SK-N-SH (cell line): ENCODE measurements around the gene SURF4. TPM values are rescaled to one million over a fixed set of nuclear protein-coding genes. Genes with fewer than 3 reads are reported as not detected.

Experiments used
- CTCF ChIA-PET: fragments of 300-600, 350-600 bp; formaldehyde crosslinking; extraction: SDS; loops from one replicate; lab custom pipeline; 2021; lab: Yijun Ruan, JAX
- POLR2A ChIA-PET: fragments of 350-600 bp; sonication (Branson Sonifier 250); formaldehyde crosslinking; extraction: SDS; loops from one replicate; lab custom pipeline; 2020; ENCODE audit warnings: antibody characterized with exemption, inconsistent platforms; lab: Yijun Ruan, JAX
- DNase-seq: peaks from one replicate; pipeline ENCODE4 v3.0.0; 2012
- H2AFZ ChIP-seq: fragments of 200-600 bp; sonication (generic); 2 replicates; pipeline ENCODE4 v1.8.1; 2016; ENCODE audit warnings: antibody characterized with exemption, mild to moderate bottlenecking, low read depth
- H3F3A ChIP-seq: fragments of 200-600 bp; sonication (generic); replicated peaks from 2 replicates; pipeline ENCODE3; 2016; ENCODE audit warnings: antibody characterized with exemption, mild to moderate bottlenecking; ENCODE audit not compliant: insufficient read depth
- H3K27ac ChIP-seq, 2 experiments: fragments of 200-500 bp in 1 of 2; fragments of 200-600 bp in 1 of 2; sonication (Bioruptor generic) in 1 of 2; sonication (generic), shearing (Covaris generic) in 1 of 2; 2 replicates each; pipeline versions ENCODE4 v1.5.1 to v1.6.1; 2014 to 2016; ENCODE audit warnings: low read depth in 2 of 2, inconsistent platforms in 1 of 2, low read length in 1 of 2, mild to moderate bottlenecking in 1 of 2, mixed read lengths in 1 of 2
- H3K27me3 ChIP-seq: fragments of 200-600 bp; sonication (generic), shearing (Covaris generic); 2 replicates; pipeline ENCODE4 v1.6.1; 2016; ENCODE audit warnings: mixed run types; ENCODE audit not compliant: insufficient read depth
- H3K36me3 ChIP-seq, 2 experiments: fragments of 200-500 bp in 1 of 2; fragments of 200-600 bp in 1 of 2; sonication (Bioruptor generic) in 1 of 2; sonication (generic) in 1 of 2; replicated peaks in 1 of 2; 2 replicates each; pipeline versions ENCODE3 to v1.5.1; 2014 to 2016; ENCODE audit warnings: low read length in 1 of 2, mild to moderate bottlenecking in 1 of 2; ENCODE audit not compliant: insufficient read depth in 2 of 2, control insufficient read depth in 1 of 2
- H3K4me1 ChIP-seq, 2 experiments: fragments of 200-500 bp in 1 of 2; fragments of 200-600 bp in 1 of 2; sonication (Bioruptor generic) in 1 of 2; sonication (generic), shearing (Covaris generic) in 1 of 2; 2 replicates each; pipeline versions ENCODE4 v1.5.1 to v1.6.1; 2014 to 2016; ENCODE audit warnings: low read depth in 1 of 2, low read length in 1 of 2, mixed run types in 1 of 2; ENCODE audit not compliant: insufficient read depth in 2 of 2, control insufficient read depth in 1 of 2
- H3K4me2 ChIP-seq: fragments of 200-600 bp; sonication (generic), shearing (Covaris generic); 2 replicates; pipeline ENCODE4 v1.6.1; 2017; ENCODE audit warnings: mixed run types
- H3K4me3 ChIP-seq, 2 experiments: fragments of 200-500 bp in 1 of 2; fragments of 200-600 bp in 1 of 2; sonication (Bioruptor generic) in 1 of 2; sonication (generic), shearing (Covaris generic) in 1 of 2; 2 replicates each; pipeline versions ENCODE4 v1.5.1 to v1.8.1; 2014 to 2016; ENCODE audit warnings: low read depth in 2 of 2, inconsistent platforms in 1 of 2, low read length in 1 of 2, mild to moderate bottlenecking in 1 of 2, mixed read lengths in 1 of 2, moderate library complexity in 1 of 2
- H3K79me2 ChIP-seq: fragments of 200-600 bp; sonication (generic); 2 replicates; pipeline ENCODE4 v1.8.1; 2017; ENCODE audit warnings: mild to moderate bottlenecking; ENCODE audit not compliant: insufficient read depth
- H3K9ac ChIP-seq: fragments of 200-600 bp; sonication (generic); 2 replicates; pipeline ENCODE4 v1.6.1; 2017; ENCODE audit warnings: mixed run types
- H3K9me2 ChIP-seq: fragments of 200-600 bp; sonication (generic); 2 replicates; pipeline ENCODE4 v1.6.1; 2017; ENCODE audit warnings: mixed run types
- H3K9me3 ChIP-seq: fragments of 200-600 bp; sonication (generic); 2 replicates; pipeline ENCODE4 v1.6.1; 2017; ENCODE audit warnings: mixed run types, mild to moderate bottlenecking, moderate library complexity
- H4K20me1 ChIP-seq: fragments of 200-600 bp; sonication (generic); 2 replicates; pipeline ENCODE4 v1.6.1; 2017; ENCODE audit warnings: mild to moderate bottlenecking, mixed run types; ENCODE audit not compliant: insufficient read depth
- CTCF ChIP-seq: fragments of 200-600 bp; sonication (generic); IDR thresholded peaks from 2 replicates; pipeline ENCODE4 v1.6.1; 2017; ENCODE audit warnings: antibody characterized with exemption, mild to moderate bottlenecking, moderate library complexity
- ELF1 ChIP-seq: IDR thresholded peaks from 2 replicates; pipeline ENCODE4 v1.4.0; 2012
- EZH2phosphoT487 ChIP-seq: fragments of 200-600 bp; sonication (generic); IDR thresholded peaks from 2 replicates; pipeline ENCODE4 v1.6.1; 2017; ENCODE audit warnings: low read depth, mixed run types, mild to moderate bottlenecking, antibody characterized with exemption, moderate library complexity, borderline replicate concordance
- FOSL2 ChIP-seq: IDR thresholded peaks from 2 replicates; pipeline ENCODE4 v1.4.0; 2012; ENCODE audit warnings: low read depth, mild to moderate bottlenecking, moderate library complexity, borderline replicate concordance
- FOXJ3 ChIP-seq: sonication (generic); formaldehyde crosslinking; IDR thresholded peaks from 2 replicates; pipeline ENCODE4 v1.5.1; 2020; ENCODE audit warnings: mild to moderate bottlenecking, missing genetic modification reagents
- GABPA ChIP-seq: IDR thresholded peaks from 2 replicates; pipeline ENCODE4 v1.4.0; 2012; ENCODE audit warnings: low read depth, mild to moderate bottlenecking
- IRF3 ChIP-seq: fragments of 150-350 bp; IDR thresholded peaks from 2 replicates; pipeline ENCODE4 v1.6.1; 2016; ENCODE audit warnings: mild to moderate bottlenecking, low read depth, low read length
- MAX ChIP-seq: IDR thresholded peaks from 2 replicates; pipeline ENCODE4 v1.4.0; 2012; ENCODE audit warnings: low read depth
- MEF2A ChIP-seq: IDR thresholded peaks from 2 replicates; pipeline ENCODE4 v1.4.0; 2012; ENCODE audit warnings: low read depth, borderline replicate concordance
- MXI1 ChIP-seq: IDR thresholded peaks from 2 replicates; pipeline ENCODE4 v1.6.1; 2012; ENCODE audit warnings: mild to moderate bottlenecking, low read depth, low read length, improper control_type of control experiment
- POLR2AphosphoS5 ChIP-seq: IDR thresholded peaks from 2 replicates; pipeline ENCODE4 v1.6.1; 2012; ENCODE audit warnings: low read depth, low read length
- TAF1 ChIP-seq: IDR thresholded peaks from 2 replicates; pipeline ENCODE4 v1.6.1; 2012; ENCODE audit warnings: low read depth, mild to moderate bottlenecking, low read length, moderate library complexity, borderline replicate concordance
- TCF12 ChIP-seq: IDR thresholded peaks from 2 replicates; pipeline ENCODE4 v1.4.0; 2012
- TEAD4 ChIP-seq: IDR thresholded peaks from 2 replicates; pipeline ENCODE4 v1.4.0; 2012; ENCODE audit warnings: mild to moderate bottlenecking, borderline replicate concordance; ENCODE audit not compliant: insufficient read depth
- WGBS: methylation state at CpG from one replicate; pipeline ENCODE4 v1.1.6; 2017; ENCODE audit warnings: low lambda C conversion rate; 5-methylcytosine and 5-hydroxymethylcytosine counted together
- polyA plus RNA-seq, 3 experiments: library from polyadenylated mRNA; depleted of rRNA; stranded (reverse); fragments of >200 nt; gene quantifications; 2 replicates each; pipeline ENCODE4 v1.2.3, GENCODE V29; 2012

Gene SURF4
- polyA plus RNA-seq, 1 of the 3 experiments (the other 2 are of a cell fraction), result 165 TPM

- POLR2A ChIA-PET, result interaction anchor here (1.1 kb wide), 1 partner anchor 76 kb away, joined by 3 read pairs; the partner anchor contains the start of gene SLC2A6
- H3K27ac ChIP-seq, result no peak overlapping the region
- WGBS, result 92% methylated on average over 6 of the region's 7 CpGs
These were observed 26.8 kb upstream of the SURF4 start for GRCh38 chr9:133402689-133403088.

GRCh38 chr9:133401588-133401987, 25.7 kb upstream of the SURF4 start:
- TF ChIP-seq ELF1 (no peak), MEF2A (no peak), POLR2AphosphoS5 (no peak), GABPA (no peak), EZH2phosphoT487 (no peak), FOSL2 (no peak), MXI1 (no peak), IRF3 (no peak), TAF1 (no peak), MAX (no peak)
- Histone ChIP-seq H2AFZ (no peak overlapping the region), H3K4me2 (no peak overlapping the region), H3K4me1 (no peaks in the 10 kb centered on the region), H3K36me3 (peaks cover 10 to 25% of the 10 kb centered on the region in 2 experiments), H3K9me2 (no peaks in the 10 kb centered on the region), H3K9ac (no peak overlapping the region), H3K9me3 (no peaks in the 10 kb centered on the region), H3K79me2 (no peaks in the 10 kb centered on the region), H4K20me1 (no peaks in the 10 kb centered on the region), H3K27me3 (no peaks in the 10 kb centered on the region), H3K4me3 (no peak overlapping the region), H3K27ac (no peak overlapping the region), H3F3A (no peaks in the 10 kb centered on the region)
- ChIA-PET POLR2A (no interaction called here), CTCF (no interaction called here)
- DNase-seq, result no peak
- 89% methylated on average over 3 of the region's 6 CpGs for WGBS

More at GRCh38 chr9:133402689-133403088, 26.8 kb upstream of the SURF4 start:
- no peak for DNase-seq
- no peaks in the 10 kb centered on the region for H3K9me3 ChIP-seq
- no peak overlapping the region for H2AFZ ChIP-seq
- no peaks in the 10 kb centered on the region for H3K79me2 ChIP-seq
- H3K9ac ChIP-seq, result no peak overlapping the region
- CTCF ChIA-PET, result interaction anchor here (1.1 to 2.1 kb wide), 2 partner anchors 32 to 84 kb away, joined by 4 to 6 read pairs; no protein-coding TSS in a partner anchor
- H3K4me2 ChIP-seq, result no peak overlapping the region
- no peaks in the 10 kb centered on the region for H4K20me1 ChIP-seq
- TF ChIP-seq GABPA (no peak), CTCF (no peak), TEAD4 (no peak), FOXJ3 (CRISPR knock-in tag) (no peak), TCF12 (no peak), TAF1 (no peak)
- H3K9me2 ChIP-seq, result no peaks in the 10 kb centered on the region
- H3F3A ChIP-seq, result no peaks in the 10 kb centered on the region
- H3K4me3 ChIP-seq, result no peak overlapping the region
- no peaks in the 10 kb centered on the region for H3K27me3 ChIP-seq
- no peaks in the 10 kb centered on the region for H3K4me1 ChIP-seq
- peaks cover 14 to 31% of the 10 kb centered on the region in 2 experiments for H3K36me3 ChIP-seq
